GM19023 (cell line): ENCODE results near the gene SLC22A25.
"Not testable (repeated sequence)": the region's sequence is repeated elsewhere in the genome, so short reads cannot be mapped to it uniquely, and the experiment has no call there.

Experiments
- ATAC-seq: cut with Tn5 transposase; IDR thresholded peaks from one replicate; pipeline ENCODE4 v1.9.1; 2021; ENCODE audit warnings: mild to moderate bottlenecking, moderate library complexity; ENCODE audit not compliant: unreplicated experiment

SLC22A25 gene

DNA sequence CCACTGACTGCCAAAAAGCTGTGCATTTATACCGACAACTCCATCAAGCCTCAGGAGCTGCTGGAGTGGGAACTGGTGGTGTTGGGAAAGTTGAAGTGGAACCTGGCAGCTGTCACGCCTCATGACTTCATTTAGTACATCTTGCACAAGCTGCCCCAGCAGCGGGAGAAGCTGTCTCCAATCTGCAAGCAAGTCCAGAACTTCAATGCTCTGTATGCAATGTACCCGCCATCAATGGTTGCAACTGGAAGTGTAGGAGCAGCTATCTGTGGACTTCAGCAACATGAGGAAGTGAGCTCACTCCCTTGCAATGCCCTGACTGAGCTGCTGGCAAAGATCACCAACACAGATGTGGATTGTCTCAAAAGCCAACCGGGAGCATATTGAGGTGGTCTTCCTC is at the start of gene SLC22A25:
Gene SLC22A25, minus strand, starts transcription at position 67 of the 400 bp plus-strand sequence. CDS start 13,947 bp downstream, outside the sequence.
- ATAC-seq: no peak

- ATAC-seq: no peak
Measured at GRCh38 chr11:63290285-63290684, 46.9 kb upstream of the SLC22A25 start.

GRCh38 chr11:63289658-63290057 is 46.3 kb upstream of the SLC22A25 start:
- no peak for ATAC-seq

DNA sequence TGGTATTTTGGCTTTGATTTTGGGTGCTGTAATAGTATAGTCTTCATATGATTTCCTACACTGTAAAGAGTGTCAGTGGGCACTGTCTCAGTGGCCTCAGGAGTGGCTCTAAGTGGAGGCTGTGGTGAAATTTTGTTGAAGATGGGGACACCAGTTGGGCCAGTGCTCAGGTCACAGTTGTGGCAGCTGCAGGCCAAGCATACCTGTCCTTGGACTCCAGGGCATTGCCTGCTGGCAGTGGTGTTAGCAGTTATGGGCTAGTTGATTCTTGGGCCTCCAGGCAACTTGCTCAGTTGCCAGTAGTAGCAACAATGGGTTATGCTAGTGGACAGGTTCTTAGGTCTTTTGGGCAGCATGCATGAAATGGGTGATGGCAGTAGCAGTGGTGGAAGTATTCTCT is 39.2 kb upstream of the SLC22A25 start:
- ATAC-seq: no peak

DNA sequence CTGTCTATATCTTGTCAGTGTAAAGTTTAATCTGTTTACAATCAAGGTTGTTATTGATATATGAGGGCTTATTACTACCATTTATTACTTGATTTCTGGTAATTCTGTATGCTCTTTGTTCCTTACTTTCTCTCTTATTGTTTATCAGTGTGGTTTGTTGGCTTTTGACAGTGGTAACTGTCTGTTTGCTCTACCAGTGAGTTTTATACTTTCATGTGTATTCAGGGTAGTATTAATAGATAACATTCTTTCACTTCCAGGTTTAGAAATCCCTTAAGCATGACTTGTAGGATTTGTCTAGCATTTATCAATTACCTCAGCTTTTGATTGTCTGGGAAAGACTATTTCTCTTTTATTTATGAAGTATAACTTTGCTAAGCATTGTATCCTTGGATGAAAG is 37.5 kb upstream of the SLC22A25 start:
- ATAC-seq: no peak

DNA sequence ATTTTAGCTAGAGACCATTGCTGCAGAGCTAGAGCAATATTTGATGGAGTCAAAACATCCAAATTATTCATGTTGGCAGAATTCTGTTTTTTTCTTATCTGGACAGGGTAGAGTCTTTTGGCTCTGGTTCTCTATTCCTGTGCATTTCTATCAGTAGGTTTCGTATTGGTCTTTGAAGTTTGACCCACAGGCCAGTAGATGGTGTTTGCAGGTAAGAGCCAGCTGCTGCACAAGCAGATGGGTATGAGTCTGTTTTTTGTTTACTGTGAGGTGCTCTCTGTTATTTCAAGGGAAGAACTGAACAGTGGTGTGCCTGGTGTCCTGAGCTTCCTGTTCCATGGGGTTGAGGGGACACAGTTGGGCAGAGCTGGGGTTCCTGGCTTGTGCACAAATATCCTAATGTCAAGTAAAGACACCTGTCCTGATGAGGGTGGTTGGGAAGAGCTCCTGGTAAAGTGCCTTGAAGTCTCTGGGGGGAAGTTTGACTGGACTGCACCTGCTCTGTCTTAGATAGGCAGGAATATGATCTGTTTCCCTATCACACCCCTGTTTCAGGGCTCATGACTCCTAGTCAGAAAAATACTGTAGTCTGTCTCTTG is 34.0 kb upstream of the SLC22A25 start:
- no peak for ATAC-seq

GRCh38 chr11:63274776-63275175 is 31.4 kb upstream of the SLC22A25 start:
- no peak for ATAC-seq

GRCh38 chr11:63273685-63274084 is 30.3 kb upstream of the SLC22A25 start:
- no peak for ATAC-seq

GRCh38 chr11:63262547-63262946 is 19.1 kb upstream of the SLC22A25 start:
- ATAC-seq: no peak

- ATAC-seq: no peak
Measured at GRCh38 chr11:63251312-63251711, 7.9 kb upstream of the SLC22A25 start.

DNA sequence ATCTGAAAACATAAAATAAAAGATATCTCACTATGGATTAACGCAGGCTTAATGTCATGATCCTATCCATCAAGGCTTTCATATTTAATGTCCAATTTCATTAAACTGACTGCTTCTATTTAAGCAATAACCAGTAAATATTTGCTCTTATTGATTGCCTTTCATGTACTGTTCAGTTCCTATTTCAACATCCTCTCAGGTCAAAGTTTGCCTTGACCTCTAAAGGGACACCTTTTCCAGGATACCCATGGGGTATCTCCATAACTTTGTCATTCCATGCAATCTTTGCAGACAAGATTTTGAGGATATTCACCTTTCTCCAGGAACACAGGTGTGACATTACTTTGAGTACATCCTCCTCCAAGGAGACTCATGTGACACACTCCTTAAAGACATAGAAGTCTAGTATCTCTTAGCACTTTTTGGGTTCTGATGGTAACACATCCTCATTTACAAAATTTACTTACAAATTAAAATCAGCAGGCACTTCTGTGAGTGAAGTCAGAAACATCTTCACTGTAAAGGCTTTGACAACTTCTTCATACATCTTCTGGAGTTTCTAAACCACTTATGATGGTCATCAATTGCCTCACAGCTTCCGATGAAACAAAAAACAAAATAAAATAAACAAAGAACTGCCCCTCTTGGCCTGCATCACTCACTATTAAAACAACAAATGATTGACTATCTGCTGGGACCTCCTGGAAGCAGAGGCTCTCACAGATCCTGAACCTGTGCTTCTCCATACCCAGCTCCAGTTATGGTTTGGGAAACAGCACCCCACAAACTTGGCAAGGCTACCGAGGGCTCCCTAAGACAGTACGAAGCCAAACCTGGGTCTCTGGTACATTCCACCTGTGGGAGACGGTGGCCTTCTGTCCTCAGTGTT is 7.0 kb upstream of the SLC22A25 start:
- ATAC-seq: no peak

- ATAC-seq: no peak
Measured at GRCh38 chr11:63248966-63249365, 5.6 kb upstream of the SLC22A25 start.

- not testable (repeated sequence) for ATAC-seq
Measured at GRCh38 chr11:63247237-63248002, 4.0 kb upstream of the SLC22A25 start.

DNA sequence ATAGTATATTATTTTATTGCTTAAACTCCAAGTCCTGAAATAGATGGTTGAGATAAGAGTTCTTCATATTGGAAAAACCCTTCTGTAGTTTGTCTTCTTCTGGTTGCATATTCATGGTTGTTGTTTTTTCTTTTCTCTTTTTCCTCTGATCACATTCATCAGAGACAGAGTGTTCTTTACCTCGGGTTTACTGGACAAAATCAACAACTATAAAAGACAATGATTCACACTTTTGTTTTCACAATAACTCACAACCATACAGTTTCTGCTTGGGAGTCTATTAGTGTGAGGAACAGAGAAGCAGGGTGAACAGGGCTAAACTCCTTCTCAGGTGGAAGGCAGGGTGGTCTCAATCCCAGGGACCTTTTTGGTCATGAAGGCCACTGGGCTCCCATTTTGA is 2.6 kb upstream of the SLC22A25 start:
- ATAC-seq: no peak

DNA sequence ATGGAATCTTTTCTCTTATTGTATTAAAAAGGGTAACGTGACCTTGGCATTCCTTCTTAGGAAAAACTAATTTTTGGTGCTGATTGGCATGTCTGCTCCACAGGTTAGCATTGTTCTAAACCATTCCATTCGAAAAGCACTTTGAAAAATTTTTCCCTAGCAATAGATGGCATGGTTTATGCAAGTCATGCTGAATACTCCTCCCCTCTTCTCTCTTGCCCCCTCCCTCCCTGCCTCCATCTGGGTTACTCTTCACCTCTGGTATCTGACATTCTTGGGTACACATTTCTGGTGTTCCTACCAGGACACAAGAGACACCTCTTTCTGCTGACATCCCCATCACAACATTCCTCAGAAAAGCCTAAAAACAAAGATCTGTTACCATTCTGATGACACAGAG is 1.5 kb upstream of the SLC22A25 start:
- no peak for ATAC-seq

- no peak for ATAC-seq
Measured at GRCh38 chr11:63242089-63242781, 1.2 kb downstream of the SLC22A25 start.

- ATAC-seq: no peak
Measured at GRCh38 chr11:63240791-63241379, 2.5 kb downstream of the SLC22A25 start.

GRCh38 chr11:63240098-63240497 is 3.3 kb downstream of the SLC22A25 start:
- no peak for ATAC-seq

DNA sequence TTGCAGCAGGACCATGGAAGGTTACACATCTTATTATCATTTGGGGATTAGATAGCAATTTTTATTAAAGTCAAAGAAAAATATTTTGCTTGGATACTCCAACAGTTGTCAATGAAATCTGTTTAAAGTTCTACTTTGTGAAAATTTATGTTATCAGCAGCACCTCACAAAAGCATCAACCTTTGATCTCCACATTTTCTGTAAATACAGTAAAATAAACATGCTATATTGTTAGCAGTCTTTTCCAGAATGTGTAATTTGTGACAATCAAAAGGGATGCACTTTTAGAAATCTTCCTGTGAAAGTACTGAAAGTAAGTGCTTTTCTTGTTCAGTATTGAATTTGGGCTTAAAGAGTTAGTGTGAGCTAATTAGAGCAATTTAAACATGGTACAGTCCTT is 4.1 kb downstream of the SLC22A25 start:
- no peak for ATAC-seq

GRCh38 chr11:63237413-63237812 is 6.0 kb downstream of the SLC22A25 start:
- no peak for ATAC-seq
